Prostate gland (tissue), 2 donors: ENCODE results near the gene OR2S2. TPM values are rescaled to one million over a fixed set of nuclear protein-coding genes. Genes with fewer than 3 reads are reported as not detected.

ENCODE experiments used
- DNase-seq: peaks from one replicate; pipeline ENCODE4 v3.0.0-alpha.2; 2019; ENCODE audit warnings: low spot score
- H3K27ac ChIP-seq, 2 donors: fragments of 200-600 bp; sonication (generic); 2 replicates each; pipeline ENCODE4 v1.5.1; 2017 to 2019
- H3K27me3 ChIP-seq: fragments of 200-600 bp; sonication (generic); replicated peaks from 2 replicates; pipeline ENCODE4 v1.5.1; 2019; ENCODE audit not compliant: insufficient read depth
- H3K36me3 ChIP-seq, 2 donors: fragments of 200-600 bp; sonication (generic); 1 replicate in 1 of 2; 2 replicates in 1 of 2; pipeline versions ENCODE4 v1.5.1 to v1.8.1; 2017 to 2019
- H3K4me1 ChIP-seq: fragments of 200-600 bp; sonication (generic); replicated peaks from 2 replicates; pipeline ENCODE4 v1.5.1; 2019
- H3K4me3 ChIP-seq, 2 donors: fragments of 200-600 bp; sonication (generic); 2 replicates each; pipeline ENCODE4 v1.5.1; 2017 to 2019
- H3K9me3 ChIP-seq: fragments of 200-600 bp; sonication (generic); 2 replicates; pipeline ENCODE4 v1.5.1; 2017
- POLR2A ChIP-seq: fragments of 450-650 bp; IDR thresholded peaks from one replicate; pipeline ENCODE4 v1.6.1; 2016; ENCODE audit warnings: antibody characterized with exemption, mild to moderate bottlenecking
- POLR2AphosphoS5 ChIP-seq: sonication (generic); formaldehyde crosslinking; IDR thresholded peaks from one replicate; pipeline ENCODE4 v1.6.1; 2017; ENCODE audit warnings: antibody characterized with exemption
- WGBS: methylation state at CpG from one replicate; pipeline ENCODE4 v1.1.5; 2018; 5-methylcytosine and 5-hydroxymethylcytosine counted together
- intact Hi-C: fragments of 100-400 bp; cut with DNase I; formaldehyde crosslinking; loops from one replicate; pipeline ENCODE4 v1.14.2; 2022
- total RNA-seq, 2 donors: library from RNA; depleted of rRNA; stranded (reverse); fragments of >200 nt; gene quantifications; one replicate each; pipeline ENCODE4 v1.1.0, GENCODE V29; 2016
- TF ChIP-seq, protein P1 (sequence below), 4 experiments: fragments of 200-600 bp in 2 of 4; fragments of 450-650 bp in 2 of 4; sonication (generic) in 2 of 4; IDR thresholded peaks; 1 replicate in 3 of 4; 2 replicates in 1 of 4; pipeline ENCODE4 v1.5.1; 2016 to 2019; ENCODE audit warnings: antibody characterized with exemption in 4 of 4, mild to moderate bottlenecking in 2 of 4, moderate library complexity in 2 of 4

Gene OR2S2
- total RNA-seq, 2 donors from 2014 or later = not detected

DNA sequence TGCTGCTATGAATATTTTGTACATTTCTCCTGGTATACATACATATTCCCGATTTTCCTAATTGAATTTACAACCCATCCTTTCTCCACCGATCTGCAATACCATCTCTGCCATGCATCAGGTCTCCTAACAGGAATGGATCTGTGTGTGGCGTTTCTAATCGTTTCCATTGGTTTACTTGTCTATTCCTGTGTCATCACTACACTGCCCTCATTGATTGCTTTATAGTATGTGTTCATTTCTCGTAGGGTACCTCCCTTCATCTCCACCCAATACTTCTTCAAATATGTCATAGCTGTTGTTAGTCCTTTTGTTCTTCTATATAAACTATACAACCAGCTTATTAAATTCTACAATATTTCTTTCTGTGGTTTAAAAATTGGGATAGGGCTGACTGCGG is 7.1 kb upstream of the OR2S2 start:
- no peak for DNase-seq
- TF ChIP-seq POLR2A (no peak), POLR2AphosphoS5 (no peak)
- TF ChIP-seq, protein P1, sequence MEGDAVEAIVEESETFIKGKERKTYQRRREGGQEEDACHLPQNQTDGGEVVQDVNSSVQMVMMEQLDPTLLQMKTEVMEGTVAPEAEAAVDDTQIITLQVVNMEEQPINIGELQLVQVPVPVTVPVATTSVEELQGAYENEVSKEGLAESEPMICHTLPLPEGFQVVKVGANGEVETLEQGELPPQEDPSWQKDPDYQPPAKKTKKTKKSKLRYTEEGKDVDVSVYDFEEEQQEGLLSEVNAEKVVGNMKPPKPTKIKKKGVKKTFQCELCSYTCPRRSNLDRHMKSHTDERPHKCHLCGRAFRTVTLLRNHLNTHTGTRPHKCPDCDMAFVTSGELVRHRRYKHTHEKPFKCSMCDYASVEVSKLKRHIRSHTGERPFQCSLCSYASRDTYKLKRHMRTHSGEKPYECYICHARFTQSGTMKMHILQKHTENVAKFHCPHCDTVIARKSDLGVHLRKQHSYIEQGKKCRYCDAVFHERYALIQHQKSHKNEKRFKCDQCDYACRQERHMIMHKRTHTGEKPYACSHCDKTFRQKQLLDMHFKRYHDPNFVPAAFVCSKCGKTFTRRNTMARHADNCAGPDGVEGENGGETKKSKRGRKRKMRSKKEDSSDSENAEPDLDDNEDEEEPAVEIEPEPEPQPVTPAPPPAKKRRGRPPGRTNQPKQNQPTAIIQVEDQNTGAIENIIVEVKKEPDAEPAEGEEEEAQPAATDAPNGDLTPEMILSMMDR (IDR thresholded peaks at IDR 0.05) = no peak
- WGBS = 85% methylated on average over 6 of the region's 6 CpGs
- no peaks in the 10 kb centered on the region for H3K36me3 ChIP-seq
- no peaks in the 10 kb centered on the region for H3K4me1 ChIP-seq
- H3K9me3 ChIP-seq = no peaks in the 10 kb centered on the region
- no peak overlapping the region for H3K4me3 ChIP-seq
- intact Hi-C loops = no loop called here
- no peak overlapping the region for H3K27ac ChIP-seq
- H3K27me3 ChIP-seq = no peaks in the 10 kb centered on the region

DNA sequence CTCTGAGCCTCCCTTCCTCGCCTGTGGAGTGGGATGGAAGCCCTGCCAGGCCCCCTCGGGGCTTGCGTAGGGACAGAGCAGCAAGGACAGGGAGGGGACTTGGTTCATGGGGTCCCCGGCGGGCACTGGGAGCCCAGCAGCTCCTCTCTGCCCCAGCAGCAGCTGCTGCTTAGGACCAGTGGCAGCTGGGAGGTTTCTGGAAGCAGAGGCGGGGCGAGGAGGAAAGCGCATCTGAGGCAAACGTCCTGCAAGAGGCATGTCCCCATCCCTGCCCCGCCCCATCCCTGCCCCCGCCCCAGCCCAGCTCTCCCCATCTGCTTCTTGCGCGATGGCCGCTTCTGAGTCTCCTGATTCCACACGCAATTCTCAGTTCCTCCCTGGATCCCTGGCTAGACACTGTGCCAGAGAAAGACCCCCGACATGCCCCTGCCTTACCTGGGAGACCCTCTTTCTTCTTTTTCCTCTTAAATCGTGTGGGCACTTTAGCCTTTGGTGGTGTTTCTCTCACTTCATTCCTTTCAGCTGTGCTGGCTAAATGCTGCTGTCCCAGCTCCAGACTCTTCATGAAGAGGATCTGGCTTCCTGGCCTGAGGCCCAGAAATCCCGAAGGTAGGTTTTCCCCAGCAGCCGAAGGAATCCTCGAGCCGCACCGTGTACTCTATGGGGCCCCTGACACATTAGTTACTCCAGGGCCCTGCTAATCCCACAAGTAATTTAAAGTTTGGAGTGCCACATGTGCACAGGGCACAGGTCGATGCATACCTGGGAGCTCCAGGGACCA is 4.4 kb upstream of the OR2S2 start:
- Histone ChIP-seq H3K4me3 (no peak overlapping the region), H3K4me1 (no peaks in the 10 kb centered on the region), H3K9me3 (no peaks in the 10 kb centered on the region), H3K27ac (no peak overlapping the region), H3K27me3 (no peaks in the 10 kb centered on the region), H3K36me3 (no peaks in the 10 kb centered on the region)
- WGBS = 63% methylated on average over 23 of the region's 23 CpGs
- no peak for DNase-seq
- TF ChIP-seq POLR2A (no peak), POLR2AphosphoS5 (no peak)
- TF ChIP-seq, protein P1 (IDR thresholded peaks at IDR 0.05) = no peak
- intact Hi-C loops = no loop called here

DNA sequence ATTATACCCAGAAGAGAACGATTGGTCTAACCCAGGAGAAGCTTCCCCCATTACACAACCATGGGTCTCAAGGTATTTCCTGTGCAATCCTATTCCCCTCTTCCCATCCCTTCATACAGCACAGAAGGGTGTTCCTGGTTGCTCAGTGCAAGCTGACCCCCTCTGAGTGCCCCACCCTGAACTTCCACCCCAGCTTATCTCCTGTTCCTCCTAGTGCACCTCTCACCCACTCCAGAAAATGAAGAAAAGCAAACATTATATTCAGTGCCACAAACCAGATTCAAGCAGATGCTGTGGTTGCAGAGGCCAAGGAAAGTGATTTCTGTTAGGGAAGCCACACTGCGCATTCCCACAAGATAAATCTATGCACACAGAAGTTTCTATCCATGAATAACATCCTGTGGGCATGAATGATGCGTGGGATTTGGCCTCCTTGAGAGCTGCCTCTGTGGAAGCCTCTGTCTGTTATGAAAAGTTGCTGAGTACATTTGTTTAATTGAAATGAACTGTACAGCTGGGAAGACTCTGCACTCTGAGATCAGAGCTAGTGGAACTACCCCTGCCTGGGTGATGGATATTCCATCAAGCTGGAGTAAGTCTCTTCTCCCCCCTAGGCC is 2.2 kb upstream of the OR2S2 start:
- TF ChIP-seq, protein P1 (IDR thresholded peaks at IDR 0.05) = no peak
- no peak for TF ChIP-seq POLR2AphosphoS5
- TF ChIP-seq POLR2A = no peak
- Histone ChIP-seq H3K9me3 (no peaks in the 10 kb centered on the region), H3K4me3 (no peak overlapping the region), H3K36me3 (no peaks in the 10 kb centered on the region), H3K27me3 (no peaks in the 10 kb centered on the region), H3K27ac (no peak overlapping the region), H3K4me1 (no peaks in the 10 kb centered on the region)
- 75% methylated on average over 3 of the region's 3 CpGs for WGBS
- no peak for DNase-seq
- intact Hi-C loops = no loop called here

DNA sequence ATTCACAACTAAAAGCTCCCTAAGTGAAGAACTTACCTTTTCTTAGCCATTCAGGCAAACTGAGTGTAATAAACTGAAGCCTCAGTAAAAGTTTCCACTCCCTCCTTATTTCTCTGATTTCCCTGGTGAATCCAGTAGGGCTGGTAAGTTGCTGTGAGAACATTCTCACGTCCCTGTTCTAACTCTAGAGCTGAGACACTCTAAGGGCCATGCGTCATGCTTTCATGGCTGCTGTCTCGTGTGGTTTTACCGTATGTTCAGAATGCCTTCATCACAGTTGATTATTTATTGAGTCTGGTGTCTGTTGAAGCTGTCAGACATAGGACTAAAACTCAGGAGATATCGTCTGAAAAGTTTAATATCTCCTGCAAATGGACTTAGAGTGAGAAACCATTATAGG is 1.3 kb downstream of the OR2S2 start:
- no peaks in the 10 kb centered on the region for H3K9me3 ChIP-seq
- WGBS = 88% methylated on average over 5 of the region's 5 CpGs
- H3K27ac ChIP-seq = no peak overlapping the region
- H3K4me3 ChIP-seq = no peak overlapping the region
- no peaks in the 10 kb centered on the region for H3K36me3 ChIP-seq
- intact Hi-C loops = loop anchor here (5.0 kb wide), 1 partner anchor 66 kb away; no protein-coding TSS in a partner anchor
- H3K27me3 ChIP-seq = no peaks in the 10 kb centered on the region
- H3K4me1 ChIP-seq = no peaks in the 10 kb centered on the region
- DNase-seq = no peak
- TF ChIP-seq, protein P1 (IDR thresholded peaks at IDR 0.05) = no peak
- no peak for TF ChIP-seq POLR2A
